Measurements from ENCODE around the gene NDST1.

GRCh38 chr5:150460781-150461180 is 47.1 kb upstream of the NDST1 start:
- TF ChIP-seq CTCF (IDR thresholded peaks at IDR 0.05) (no peak), POLR2A (IDR thresholded peaks at IDR 0.05) (no peak)
